GM18858 (cell line): ENCODE data around the gene CCL19.
"Not testable (repeated sequence)": the region's sequence is repeated elsewhere in the genome, so short reads cannot be mapped to it uniquely, and the experiment has no call there.

Source experiments
- ATAC-seq: cut with Tn5 transposase; IDR thresholded peaks from one replicate; pipeline ENCODE4 v1.9.1; 2021; ENCODE audit not compliant: unreplicated experiment

The CCL19 gene

DNA sequence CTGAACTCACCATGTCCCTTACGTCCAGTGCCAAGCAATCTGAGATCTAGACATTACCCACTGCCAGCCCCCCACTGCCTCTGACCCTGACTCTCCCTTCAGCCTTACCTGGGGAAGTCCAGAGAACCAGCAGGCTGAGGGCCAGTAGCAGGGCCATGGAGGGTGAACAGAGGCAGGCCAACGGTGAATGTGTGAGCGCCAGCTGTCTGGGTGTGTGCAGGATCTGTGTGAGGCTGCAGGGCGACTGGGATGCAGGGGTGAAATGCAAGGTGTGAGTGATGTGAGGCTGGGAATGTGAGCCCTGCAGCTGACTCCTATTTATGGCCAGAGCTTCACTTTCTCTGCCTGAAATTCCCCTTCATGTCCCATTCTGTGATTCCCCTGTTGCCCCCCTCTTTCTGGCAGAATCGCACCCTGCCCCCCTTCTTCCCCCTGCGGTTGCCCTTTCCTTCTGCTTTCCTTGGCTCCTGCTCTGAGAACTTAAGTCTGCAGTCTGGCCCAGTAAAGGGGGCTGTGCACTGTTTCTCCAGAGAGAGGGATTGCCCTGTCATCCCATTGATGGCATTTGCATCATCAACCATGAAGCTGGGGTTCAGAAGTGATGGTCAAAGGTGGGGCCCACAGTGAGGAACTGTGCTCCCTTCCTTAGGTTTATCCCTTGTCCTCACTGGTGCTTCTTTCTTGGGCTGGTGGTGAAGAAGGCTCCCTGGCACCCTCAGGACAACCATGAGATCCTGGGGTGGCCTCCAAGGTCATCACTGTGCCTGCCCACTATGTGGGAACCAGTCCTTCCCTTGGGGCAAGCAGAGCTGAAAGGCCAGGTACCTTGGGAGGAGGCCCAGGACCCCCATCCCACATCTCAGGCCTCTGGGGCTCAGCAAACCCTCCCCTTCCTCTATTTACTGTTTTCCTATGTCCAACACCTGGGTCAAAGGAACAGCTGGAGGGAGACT is at the start of gene CCL19:
Gene CCL19, minus strand, starts transcription at position 294 of the 953 bp plus-strand sequence. Its CDS starts 137 bp downstream, at position 157.
- ATAC-seq, result no peak

DNA sequence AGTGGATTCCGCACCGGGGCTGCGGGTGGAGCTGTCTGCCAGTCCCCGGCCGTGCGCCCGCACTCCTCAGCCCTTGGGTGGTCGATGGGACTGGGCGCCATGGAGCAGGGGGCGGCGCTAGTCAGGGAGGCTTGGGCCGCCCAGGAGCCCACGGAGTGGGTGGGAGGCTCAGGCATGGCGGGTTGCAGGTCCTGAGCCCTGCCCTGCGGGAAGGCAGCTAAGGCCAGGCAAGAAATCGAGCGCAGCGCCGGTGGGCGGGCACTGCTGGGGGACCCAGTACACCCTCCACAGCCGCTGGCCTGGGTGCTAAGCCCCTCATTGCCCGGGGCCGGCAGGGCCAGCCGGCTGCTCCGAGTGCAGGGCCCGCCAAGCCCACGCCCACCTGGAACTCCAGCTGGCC is 49.1 kb upstream of the CCL19 start:
- ATAC-seq, result not testable (repeated sequence)

DNA sequence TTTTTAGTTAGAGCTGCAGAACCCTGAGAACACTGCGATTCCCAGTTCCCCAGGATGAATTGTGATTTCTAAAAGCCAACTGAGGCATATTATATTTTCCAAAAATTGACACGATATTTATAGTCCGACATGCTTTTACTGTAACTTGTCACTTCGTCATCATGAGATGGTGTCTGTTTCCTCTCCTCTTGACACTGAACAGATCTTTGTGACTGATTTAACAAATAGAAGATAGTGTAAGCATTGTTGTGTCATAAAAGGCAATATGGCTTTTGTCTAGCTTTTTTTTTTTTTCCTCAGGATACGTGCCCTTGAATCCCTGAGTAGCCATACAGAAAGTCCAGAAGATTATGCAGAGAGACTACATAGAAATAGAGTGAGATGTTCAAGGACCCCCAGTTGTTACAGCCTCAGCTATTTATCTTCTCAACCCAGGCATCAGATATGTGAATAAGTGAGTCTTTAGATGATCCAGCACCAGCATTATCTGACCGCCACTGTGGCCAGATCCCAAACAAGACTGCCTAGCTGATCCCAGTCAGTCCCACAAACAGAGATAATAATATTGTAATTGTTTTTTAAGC is 46.7 kb upstream of the CCL19 start:
- no peak for ATAC-seq

DNA sequence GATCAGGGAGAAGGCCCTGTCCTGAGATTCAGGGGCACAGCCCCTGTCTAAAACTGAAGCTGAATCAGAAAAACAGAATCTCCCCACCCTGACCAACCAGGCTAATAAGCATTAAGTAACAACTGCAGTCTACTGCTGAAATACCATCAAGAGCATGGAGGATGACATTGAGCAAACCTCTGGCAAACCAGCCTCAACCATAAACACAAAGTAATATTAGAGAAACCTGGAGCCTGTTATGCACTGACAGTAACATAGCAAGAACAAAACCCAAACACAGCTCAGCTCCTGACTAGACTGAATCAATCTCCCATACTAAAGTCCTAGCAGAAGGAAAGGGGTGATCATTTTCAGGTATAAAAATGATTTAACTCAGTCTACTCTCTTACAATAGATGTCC is 43.6 kb upstream of the CCL19 start:
- no peak for ATAC-seq

DNA sequence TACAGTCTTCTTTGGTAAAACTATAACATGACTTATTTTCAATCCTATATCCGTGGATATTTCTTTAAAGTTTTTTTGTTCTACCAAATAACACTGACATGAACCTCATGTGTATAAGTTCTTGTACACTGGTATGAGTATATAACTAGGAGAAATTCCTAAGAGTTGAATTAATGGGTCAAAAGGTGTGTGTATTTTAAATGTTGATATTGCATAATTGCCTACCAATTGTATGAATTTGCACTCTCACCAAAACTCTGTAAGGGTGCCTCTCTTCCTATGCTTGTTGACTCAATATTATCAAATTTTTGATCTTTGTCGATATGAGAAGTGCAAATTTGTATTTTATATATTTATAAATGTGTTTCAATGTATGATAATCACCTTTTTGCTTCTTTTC is 41.8 kb upstream of the CCL19 start:
- no peak for ATAC-seq

DNA sequence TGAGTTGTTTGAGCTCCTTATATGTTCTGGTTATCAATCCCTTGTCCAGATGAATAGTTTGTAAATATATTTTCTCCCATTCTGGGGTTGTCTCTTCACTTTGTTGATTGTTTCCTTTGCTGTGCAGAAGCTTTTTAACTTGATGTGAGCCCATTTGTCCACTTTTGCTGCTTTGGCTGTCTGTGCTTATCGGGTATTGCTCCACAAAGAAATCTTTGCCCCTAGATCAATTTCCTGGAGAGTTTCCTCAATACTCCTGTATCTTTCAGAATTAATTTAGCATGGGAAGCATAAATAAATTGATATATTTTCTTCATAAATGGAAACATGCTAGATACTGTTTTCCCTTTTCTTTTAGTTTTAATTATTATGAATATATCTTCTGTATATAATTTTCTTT is 41.4 kb upstream of the CCL19 start:
- no peak for ATAC-seq

DNA sequence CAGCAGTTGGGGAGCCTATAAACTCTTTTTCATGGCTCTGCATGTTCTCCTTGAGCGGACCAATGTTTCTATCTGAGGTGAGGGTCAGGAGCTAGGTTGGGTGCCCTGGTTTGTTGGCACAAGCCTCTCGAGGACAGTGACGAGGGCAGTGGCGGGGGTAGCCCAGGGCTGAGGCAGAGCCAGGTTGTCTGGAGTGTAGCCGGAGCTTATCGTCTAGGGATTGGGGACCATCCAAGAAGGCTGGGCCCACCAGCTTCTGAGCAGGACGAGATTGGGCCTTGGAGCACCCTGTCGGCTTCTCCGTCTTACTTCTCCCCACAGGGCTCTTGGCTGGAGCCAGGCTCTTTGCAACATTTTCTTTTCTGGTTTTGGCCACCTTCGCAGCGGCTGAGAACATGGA is 32.1 kb upstream of the CCL19 start:
- no peak for ATAC-seq

DNA sequence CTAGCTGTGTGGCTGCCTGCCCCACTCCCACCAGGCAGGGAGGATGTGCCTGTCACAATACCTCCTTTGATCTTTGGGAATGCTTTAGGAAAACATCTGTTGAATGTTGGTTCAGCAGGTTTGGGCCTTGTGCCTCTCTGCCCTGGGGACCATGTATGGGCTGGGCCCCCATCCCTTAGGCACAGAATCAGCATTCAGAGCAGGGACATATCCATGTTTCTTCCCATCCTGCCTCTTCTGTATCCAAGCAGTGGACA is 28.6 kb upstream of the CCL19 start:
- ATAC-seq, result not testable (repeated sequence)

DNA sequence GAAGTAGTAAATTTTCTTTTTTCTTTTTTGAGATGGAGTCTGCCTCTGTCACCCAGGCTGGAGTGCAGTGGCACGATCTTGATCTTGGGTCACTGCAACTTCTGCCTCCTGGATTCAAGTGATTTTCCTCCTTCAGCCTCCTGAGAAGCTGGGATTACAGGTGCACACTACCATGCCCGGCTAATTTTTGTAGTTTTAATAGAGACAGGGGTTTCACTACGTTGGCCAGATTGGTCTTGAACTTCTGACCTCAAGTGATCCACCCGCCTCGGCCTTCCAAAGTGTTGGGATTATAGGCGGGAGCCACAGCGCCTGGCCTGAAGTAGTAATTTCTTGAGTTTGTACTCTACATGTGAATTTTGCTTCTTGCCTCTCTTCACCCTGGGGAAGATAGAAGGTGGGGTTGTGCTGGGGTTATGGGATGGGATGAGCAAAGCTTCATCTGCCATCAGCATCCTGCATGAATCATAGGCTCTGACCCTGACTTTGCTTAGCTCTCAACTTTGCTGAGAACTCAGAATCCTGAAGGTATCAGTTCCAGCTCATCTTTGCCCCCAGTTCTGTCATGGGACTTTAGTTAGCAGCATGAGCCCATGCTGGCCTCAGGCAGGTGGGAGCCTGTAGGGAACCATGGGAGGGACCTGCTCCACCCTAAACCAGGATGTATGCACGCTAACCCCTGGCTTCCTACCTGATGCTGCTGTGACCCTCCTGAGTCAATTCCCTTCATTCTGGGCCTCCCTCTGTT is 28.1 kb upstream of the CCL19 start:
- no peak for ATAC-seq

DNA sequence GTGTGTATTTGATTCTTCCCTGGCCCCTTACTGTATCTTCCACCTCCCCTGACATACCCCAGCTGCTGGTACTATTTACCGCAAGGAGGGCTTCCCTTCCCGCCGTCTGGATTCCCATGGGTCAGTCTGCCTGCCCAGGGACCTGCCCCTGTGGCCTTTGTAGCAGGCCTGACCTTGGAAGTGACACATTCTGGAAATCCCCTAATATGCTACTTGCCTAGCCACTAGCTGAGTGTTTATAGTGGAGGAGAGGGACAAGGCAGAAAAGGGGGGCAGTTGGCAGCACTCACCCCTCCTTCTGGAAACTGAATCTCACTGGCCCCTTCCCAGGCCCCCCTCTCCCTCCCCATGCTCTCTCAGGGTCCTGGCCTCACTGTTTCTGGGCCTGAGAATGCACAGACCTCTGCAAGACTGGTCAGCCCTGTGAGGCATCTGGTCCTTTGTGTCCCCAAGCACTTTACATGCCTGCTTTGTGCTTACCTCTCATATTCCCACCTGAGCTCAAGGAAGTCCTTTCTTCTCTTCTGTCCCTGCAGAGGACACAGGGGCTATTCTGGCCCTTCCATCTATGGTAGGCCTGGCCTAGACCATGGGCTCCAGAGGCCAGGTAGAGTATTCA is 27.0 kb upstream of the CCL19 start:
- no peak for ATAC-seq

DNA sequence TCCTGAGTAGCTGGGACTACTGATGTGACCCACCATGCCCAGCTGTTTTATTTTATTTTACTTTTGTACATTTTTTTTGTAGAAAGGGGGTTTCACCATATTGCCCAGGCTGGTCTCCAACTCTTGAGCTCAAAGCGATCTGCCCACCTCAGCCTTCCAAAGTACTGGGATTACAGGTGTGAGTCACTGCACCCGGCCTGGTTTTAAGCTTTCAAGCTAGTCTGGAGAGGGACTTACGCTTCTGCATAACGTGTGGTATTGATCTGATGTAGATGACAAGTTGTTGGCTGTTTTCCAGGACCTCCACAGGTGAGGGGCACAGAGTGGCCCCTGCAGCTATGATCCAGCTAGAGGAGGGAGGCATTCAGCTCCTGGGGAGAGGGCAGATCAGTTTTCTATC is 25.6 kb upstream of the CCL19 start:
- no peak for ATAC-seq

DNA sequence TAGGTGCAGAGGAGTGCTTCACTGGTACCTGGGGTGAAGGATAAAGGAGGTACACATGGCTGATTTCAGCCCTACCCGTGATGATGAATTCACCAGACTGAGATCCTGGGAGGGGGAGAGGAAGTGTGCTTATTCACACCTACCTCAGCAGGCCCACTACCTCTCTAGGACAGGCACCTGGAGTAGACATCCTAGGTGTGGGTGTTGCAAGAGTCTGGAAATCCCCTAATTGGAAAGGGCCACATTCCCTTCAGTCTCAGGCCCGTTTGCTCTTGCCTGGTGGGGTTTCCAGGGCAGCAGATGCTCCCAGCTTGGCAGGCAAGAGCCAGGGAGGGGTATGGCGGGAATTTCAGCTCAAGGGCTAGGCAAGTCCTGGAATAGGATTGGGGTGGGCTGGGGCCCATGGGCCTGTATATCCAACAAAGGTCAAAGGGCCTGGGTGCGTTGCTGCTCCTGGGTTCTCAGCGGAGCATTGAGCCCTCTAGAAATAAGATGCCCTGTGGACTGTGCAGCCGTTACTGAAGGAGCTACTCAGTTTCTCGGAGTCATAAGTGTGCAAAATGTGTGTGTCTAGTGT is 24.7 kb upstream of the CCL19 start:
- ATAC-seq, result no peak

DNA sequence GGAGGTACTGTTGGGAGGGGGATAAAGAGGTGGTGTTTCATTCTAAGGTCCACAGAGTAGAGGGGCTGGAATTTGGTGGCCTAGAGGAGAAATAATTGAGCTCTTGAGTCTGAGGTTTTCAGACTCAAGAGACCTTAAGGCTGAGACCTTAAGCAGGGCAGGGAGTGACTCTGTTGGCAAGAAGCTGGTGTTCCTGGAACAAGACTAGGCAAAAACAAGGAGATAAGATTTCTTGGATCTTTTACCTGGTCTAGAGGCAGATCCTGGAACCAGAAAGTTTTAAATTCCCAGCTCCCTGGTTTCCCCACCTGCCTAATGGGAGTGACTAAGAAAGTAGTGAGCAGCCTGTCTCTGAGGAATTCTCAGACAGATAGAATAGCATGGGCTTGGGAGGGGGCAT is 22.9 kb upstream of the CCL19 start:
- no peak for ATAC-seq

DNA sequence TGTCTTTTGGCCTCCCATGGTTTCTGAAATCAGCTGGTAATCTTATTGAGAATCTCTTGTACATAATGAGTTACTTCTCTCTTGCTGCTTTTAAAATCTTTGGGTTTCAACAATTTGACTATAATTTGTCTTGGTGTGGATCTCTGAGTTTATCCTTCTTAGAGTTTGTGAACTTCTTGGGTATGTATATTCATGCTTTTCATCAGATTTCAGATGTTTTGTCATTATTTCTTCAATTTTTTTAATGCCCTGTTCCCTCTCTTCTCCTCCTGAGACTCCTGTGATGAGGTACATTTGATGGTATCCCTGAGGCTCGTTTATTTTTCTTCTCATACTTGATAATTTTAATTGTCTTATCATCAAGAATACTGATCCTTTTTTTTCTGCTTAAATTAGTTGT is 21.1 kb upstream of the CCL19 start:
- ATAC-seq, result no peak

DNA sequence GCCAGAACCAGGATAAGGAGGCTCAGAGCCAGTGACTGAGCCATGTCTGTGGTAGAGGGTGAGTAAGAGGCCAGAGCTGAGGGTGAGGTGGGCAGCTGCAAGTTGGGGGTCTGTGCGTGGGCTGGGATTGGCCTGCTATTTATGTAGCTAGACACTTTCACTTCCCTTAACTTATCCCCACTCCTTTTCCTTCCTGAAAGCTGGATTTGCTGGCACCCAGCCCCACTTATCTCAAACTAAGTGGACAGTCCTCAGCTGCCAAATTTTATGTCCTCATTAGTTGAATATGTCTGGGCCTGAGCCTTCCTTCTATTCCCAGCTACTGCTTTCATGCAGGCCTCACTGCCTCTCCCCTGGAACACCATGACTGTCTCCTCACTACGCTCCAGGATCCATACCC is 18.9 kb upstream of the CCL19 start, which contains the start of gene CCL21:
Gene CCL21, minus strand, starts transcription at position 114 of the 400 bp plus-strand sequence. Its CDS starts 70 bp downstream, at position 44.
- ATAC-seq, result no peak

DNA sequence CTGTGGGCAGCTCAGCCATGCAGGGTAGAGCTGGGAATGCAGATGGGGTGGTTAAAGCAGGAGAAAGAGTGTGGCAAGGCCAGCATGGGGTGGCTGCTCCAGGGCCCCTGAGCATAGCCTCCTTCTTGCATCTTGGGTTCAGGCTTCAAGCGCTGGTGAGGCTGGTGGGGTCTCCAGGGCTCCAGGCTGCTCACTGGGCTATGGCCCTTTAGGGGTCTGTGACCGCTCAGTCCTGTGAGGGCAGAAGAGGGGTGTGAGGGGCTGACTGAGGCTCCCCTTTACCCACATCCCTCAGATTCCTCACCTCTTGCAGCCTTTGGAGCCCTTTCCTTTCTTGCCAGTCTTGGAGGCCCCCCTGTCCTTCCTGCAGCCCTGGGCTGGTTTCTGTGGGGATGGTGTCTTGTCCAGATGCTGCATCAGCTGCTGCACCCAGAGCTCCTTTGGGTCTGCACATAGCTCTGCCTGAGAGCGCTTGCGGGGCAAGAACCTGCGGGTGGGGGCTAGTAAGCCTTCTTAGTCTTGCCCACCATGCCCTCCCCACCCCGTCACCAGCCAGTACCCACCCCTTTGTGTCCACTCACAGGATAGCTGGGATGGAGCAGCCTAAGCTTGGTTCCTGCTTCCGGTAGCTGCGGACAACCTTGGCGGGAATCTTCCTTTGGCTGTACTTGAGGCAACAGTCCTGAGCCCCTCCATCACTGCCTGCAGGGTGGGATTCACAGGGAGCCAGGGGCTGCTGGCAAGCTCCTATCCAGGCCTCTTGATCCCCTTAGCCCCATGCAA is 18.3 kb upstream of the CCL19 start:
- no peak for ATAC-seq

DNA sequence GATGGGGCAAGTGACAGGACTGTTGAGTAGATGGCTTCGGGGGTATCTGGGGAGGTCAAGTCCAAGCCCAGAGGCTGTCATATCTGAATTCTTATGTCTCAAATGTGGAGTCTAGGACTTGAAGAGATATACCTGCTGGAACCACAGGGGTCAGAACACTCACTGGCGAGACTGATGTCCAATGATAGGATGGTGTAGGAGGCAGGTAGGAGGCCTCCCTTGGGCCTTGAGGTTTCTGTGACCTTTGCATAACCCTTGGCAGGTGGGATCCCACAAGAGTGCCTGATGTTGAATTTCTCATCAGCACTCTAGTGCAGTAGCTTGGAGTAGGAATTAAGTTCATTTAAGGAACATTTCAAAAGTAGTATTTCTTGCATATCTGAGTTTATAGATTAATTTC is 16.1 kb upstream of the CCL19 start:
- no peak for ATAC-seq

DNA sequence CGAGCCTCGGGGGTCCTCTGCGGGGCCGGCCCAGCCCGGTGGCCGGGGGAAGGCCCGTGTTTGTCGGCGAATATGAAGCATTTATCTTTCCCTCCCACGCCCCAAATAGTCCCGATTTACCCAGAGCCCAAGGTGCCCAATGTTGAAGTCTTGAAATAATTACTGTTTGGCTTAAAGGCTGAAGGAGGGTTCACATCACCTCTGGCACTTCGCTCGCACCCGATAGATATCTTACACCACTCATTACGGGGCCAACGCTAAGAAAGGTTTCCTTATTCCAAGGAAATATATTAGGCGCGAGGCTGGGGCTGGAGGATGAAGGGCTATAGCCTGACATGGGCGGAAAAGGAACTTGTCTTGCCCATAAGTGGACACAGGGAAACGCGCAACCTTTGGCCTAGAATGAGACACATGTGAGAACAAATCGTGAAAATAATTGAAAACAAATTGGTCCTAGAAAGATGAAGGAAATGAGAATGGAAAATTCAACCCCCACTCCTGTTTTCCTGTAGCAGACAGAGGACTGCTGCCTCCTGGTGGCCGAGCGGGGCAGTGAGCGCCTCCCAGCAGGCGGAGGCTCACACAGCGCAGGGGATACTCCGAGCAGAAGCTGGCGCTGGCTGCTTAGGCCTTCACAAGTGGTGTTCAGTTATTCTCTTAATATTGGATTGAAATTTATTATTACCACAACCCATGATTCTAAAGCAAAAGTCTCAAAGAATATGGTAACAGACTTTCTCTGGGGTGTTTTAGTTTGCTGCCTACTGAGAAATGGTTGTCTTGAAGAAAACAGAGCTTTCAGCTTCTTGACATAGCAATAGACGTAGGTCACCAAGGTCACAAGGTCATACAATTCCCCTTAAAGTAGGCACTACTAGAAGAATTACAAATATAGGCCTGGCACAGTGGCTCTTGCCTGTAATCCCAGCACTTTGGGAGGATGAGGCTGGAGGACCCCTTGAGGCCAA is 11.0 kb upstream of the CCL19 start:
- ATAC-seq, result no peak
